Brain microvascular endothelial cell (primary cell): Measurements from ENCODE around the gene AHI1.

Experiments
- DNase-seq: peaks from one replicate; pipeline ENCODE4 v3.0.0-alpha.2; 2020
- H3K27ac ChIP-seq: fragments of 250-450 bp; sonication (Bioruptor Pico); 2 replicates; pipeline ENCODE4 v1.5.1; 2020; ENCODE audit warnings: mild to moderate bottlenecking, moderate library complexity
- H3K27me3 ChIP-seq: fragments of 250-450 bp; sonication (Bioruptor Pico); replicated peaks from 2 replicates; pipeline ENCODE4 v1.5.1; 2020; ENCODE audit warnings: mild to moderate bottlenecking
- H3K36me3 ChIP-seq: fragments of 250-450 bp; sonication (Bioruptor Pico); replicated peaks from 2 replicates; pipeline ENCODE4 v1.5.1; 2020; ENCODE audit warnings: mild to moderate bottlenecking
- H3K4me3 ChIP-seq: 2 replicates; pipeline ENCODE4 v1.5.1; 2011; ENCODE audit warnings: low read depth, mild to moderate bottlenecking, control low read depth, low read length, moderate library complexity
- in situ Hi-C: cut with HindIII; loops from 2 replicates; pipeline ENCODE4 v1.10.0; 2017; ENCODE audit warnings: low sequenced_read_pairs, low pct_ligation_motif_present
- TF ChIP-seq, protein P1 (sequence below): IDR thresholded peaks from 2 replicates; pipeline ENCODE4 v1.5.1; 2011; ENCODE audit warnings: low read depth, mild to moderate bottlenecking, moderate library complexity, low read length, control low read depth, inconsistent platforms; ENCODE audit errors: missing control alignments

AHI1 gene

DNA sequence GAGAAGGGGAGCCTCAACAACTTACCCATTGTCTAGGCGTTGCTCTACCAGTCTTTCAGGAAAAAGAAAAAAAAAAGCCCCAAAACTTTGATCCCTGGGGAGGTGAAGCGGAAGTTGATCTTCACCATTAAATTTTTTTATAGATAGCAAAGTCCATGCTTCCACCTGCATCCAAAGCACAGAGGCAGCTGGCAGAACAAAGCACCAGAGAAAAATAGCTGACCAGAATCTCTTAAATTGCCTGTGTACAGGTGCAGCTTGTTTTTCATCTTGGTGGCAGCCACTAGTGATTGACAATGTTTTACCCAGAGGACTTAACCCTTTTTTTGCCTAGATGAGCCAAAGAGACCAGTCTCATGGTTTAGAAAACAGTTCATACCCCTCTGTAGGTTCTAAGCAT is 230.5 kb downstream of the AHI1 start:
- H3K36me3 ChIP-seq, result no peaks in the 10 kb centered on the region
- in situ Hi-C loops, result no loop called here

DNA sequence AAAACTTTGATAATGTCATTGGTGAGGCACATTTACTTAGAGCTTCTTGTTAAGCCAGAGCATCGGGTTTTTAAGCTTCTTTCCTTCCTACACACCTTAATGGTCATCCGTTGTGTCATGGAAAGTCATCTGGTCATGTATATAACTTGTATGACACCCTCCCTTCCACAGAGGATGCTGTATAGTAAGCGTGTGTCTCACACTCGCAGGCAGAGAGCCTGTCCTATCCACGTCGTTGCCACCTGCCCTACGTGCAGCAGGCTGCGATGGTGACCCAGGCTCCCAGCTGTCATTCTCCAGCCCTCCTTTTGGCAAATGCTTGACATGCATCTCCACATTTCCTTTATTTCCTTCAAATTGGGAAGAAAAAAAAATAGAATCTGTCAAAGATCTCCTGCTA is 230.9 kb downstream of the AHI1 start:
- in situ Hi-C loops, result no loop called here
- H3K27me3 ChIP-seq, result no peaks in the 10 kb centered on the region
- DNase-seq, result no peak
- TF ChIP-seq, protein P1, sequence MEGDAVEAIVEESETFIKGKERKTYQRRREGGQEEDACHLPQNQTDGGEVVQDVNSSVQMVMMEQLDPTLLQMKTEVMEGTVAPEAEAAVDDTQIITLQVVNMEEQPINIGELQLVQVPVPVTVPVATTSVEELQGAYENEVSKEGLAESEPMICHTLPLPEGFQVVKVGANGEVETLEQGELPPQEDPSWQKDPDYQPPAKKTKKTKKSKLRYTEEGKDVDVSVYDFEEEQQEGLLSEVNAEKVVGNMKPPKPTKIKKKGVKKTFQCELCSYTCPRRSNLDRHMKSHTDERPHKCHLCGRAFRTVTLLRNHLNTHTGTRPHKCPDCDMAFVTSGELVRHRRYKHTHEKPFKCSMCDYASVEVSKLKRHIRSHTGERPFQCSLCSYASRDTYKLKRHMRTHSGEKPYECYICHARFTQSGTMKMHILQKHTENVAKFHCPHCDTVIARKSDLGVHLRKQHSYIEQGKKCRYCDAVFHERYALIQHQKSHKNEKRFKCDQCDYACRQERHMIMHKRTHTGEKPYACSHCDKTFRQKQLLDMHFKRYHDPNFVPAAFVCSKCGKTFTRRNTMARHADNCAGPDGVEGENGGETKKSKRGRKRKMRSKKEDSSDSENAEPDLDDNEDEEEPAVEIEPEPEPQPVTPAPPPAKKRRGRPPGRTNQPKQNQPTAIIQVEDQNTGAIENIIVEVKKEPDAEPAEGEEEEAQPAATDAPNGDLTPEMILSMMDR, result no peak
- no peak overlapping the region for H3K4me3 ChIP-seq
- no peak overlapping the region for H3K27ac ChIP-seq
- no peaks in the 10 kb centered on the region for H3K36me3 ChIP-seq

More for the DNA sequence above, 230.5 kb downstream of the AHI1 start:
- TF ChIP-seq, protein P1, result no peak
- Histone ChIP-seq H3K27ac (no peak overlapping the region), H3K4me3 (no peak overlapping the region), H3K27me3 (no peaks in the 10 kb centered on the region)
- DNase-seq, result no peak

DNA sequence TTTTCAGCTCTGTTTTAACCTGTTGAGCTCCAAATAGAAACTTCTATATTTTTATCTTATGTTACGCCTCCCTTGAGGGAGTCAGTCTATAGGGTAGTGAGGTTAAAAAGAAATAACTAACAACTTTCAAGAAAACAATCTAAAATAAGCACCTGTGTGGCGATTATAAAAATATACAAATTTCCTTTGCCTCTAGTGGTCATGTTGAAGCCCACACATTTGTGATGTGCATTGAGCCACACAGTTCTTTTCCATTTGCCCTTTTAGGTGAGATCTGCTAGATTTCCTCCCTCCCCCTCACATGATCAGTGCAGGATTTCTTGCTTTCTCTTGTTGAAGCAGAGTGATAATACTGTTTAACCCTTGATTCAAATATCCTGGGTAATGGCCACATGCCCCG is 232.3 kb downstream of the AHI1 start:
- TF ChIP-seq, protein P1, result no peak
- Histone ChIP-seq H3K27me3 (no peaks in the 10 kb centered on the region), H3K36me3 (no peaks in the 10 kb centered on the region), H3K27ac (no peak overlapping the region), H3K4me3 (no peak overlapping the region)
- in situ Hi-C loops, result no loop called here
- no peak for DNase-seq

DNA sequence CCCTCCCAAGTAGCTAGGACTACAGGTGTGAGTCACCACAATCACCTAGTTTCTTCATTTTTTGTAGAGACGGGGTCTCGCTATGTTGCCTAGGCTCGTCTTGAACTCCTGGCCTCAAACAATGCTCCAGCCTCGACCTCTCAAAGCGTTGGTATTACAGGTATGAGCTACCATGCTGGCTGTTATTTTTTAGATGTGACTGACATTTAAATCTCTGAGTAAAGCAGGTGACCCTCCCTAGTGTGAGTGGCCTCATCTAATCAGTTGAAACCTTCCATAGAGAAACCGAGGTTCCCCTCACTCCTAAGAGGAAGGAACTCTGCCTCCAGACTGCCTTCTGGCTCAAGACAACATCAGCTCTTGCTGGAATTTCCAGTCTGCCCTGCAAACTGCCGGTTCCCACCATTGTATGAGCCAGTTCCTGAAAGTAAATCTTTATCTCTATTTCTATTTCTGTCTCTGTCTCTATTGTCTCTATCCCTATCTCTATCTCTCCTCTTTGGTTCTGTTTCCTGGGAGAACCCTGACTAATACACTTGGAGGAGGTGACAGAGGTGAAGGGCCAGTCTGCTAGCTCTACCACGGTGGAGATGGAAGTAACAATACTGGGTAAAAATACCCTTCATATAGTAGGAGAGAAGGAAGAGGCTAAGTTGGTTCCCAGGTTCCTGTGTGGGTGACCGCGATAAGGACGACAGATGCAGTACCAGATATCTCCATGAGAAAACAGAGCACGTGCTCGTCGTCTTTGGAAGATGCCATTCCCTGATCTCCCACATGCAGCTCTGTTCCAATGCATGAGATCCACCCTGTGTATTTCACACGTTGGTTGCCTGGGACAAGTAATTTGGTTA is 235.4 kb downstream of the AHI1 start:
- Histone ChIP-seq H3K36me3 (no peaks in the 10 kb centered on the region), H3K27ac (no peak overlapping the region), H3K27me3 (no peaks in the 10 kb centered on the region), H3K4me3 (no peak overlapping the region)
- TF ChIP-seq, protein P1, result no peak
- DNase-seq, result peak; percentile 7
- in situ Hi-C loops, result no loop called here

DNA sequence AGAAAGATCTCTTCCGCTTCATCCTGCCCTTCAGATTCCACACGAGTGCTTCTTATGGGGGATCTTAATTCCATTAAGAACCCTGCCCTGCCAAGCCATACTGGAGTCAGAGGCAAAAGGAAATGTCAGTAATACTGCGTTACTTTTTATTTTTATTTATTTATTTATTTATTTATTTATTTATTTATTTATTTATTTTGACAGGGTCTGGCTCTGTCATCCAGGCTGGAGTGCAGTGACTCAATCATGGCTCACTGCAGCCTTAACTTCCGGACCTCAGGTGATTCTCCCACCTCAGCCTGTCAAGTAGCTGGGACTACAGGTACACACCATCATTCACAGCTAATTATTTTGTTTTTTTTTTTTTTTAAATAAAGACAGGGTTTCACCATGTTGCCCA is 236.9 kb downstream of the AHI1 start:
- TF ChIP-seq, protein P1, result no peak
- H3K27me3 ChIP-seq, result no peaks in the 10 kb centered on the region
- in situ Hi-C loops, result no loop called here
- H3K27ac ChIP-seq, result no peak overlapping the region
- DNase-seq, result no peak
- H3K4me3 ChIP-seq, result no peak overlapping the region
- H3K36me3 ChIP-seq, result no peaks in the 10 kb centered on the region

DNA sequence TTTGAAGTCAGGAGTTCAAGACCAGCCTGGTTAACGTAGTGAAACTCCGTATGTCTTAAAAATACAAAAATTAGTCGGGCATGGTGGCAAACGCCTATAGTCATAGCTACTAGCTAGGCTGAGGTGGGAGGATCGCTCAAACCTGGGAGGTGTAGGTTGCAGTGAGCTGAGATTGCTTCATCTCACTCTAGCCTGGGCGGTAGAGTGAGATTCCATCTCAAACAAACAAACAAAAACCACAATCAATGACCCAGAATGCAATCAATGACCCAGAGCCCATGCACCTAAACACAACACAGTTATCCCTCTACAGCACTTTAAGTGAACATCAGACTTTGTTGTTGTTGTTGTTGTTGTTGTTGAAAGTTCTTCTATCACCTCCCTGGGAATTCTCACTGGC is 238.6 kb downstream of the AHI1 start:
- Histone ChIP-seq H3K4me3 (no peak overlapping the region), H3K36me3 (no peaks in the 10 kb centered on the region), H3K27ac (no peak overlapping the region), H3K27me3 (no peaks in the 10 kb centered on the region)
- in situ Hi-C loops, result no loop called here
- TF ChIP-seq, protein P1, result no peak
- DNase-seq, result no peak
